Smooth muscle cell (in vitro differentiated cells): ENCODE measurements around the gene GFRA1. TPM values are rescaled to one million over a fixed set of nuclear protein-coding genes. Genes with fewer than 3 reads are reported as not detected.

Experiments used
- DNase-seq: peaks from one replicate; lab custom pipeline; 2025; ENCODE audit not compliant: unreplicated experiment; lab: John Stamatoyannopoulos, UW
- H2AFZ ChIP-seq: fragments of 200-600 bp; sonication (generic); 2 replicates; pipeline ENCODE4 v1.6.0; 2016; ENCODE audit warnings: antibody characterized with exemption, low read depth, mild to moderate bottlenecking
- H3F3A ChIP-seq: fragments of 200-600 bp; sonication (generic); 2 replicates; pipeline ENCODE4 v1.6.0; 2017; ENCODE audit warnings: antibody characterized with exemption, low read depth
- H3K27ac ChIP-seq: fragments of 200-600 bp; sonication (generic); 2 replicates; pipeline ENCODE4 v1.5.1; 2016; ENCODE audit warnings: low read depth, mild to moderate bottlenecking
- H3K27me3 ChIP-seq: fragments of 200-600 bp; sonication (generic); 2 replicates; pipeline ENCODE4 v1.6.1; 2016; ENCODE audit warnings: low read depth, mild to moderate bottlenecking
- H3K36me3 ChIP-seq: fragments of 200-600 bp; sonication (generic); 2 replicates; pipeline ENCODE4 v1.5.1; 2016; ENCODE audit warnings: low read depth
- H3K4me1 ChIP-seq: fragments of 200-600 bp; sonication (generic); 2 replicates; pipeline ENCODE4 v1.5.1; 2016; ENCODE audit warnings: low read depth
- H3K4me2 ChIP-seq: fragments of 200-600 bp; sonication (generic); 2 replicates; pipeline ENCODE4 v1.6.0; 2016; ENCODE audit warnings: mild to moderate bottlenecking
- H3K4me3 ChIP-seq: fragments of 200-600 bp; sonication (generic); 2 replicates; pipeline ENCODE4 v1.5.1; 2016; ENCODE audit warnings: mild to moderate bottlenecking
- H3K79me2 ChIP-seq: fragments of 200-600 bp; sonication (generic); 2 replicates; pipeline ENCODE4 v1.6.0; 2016; ENCODE audit warnings: low read depth, mild to moderate bottlenecking
- H3K9ac ChIP-seq: fragments of 200-600 bp; sonication (generic); 2 replicates; pipeline ENCODE4 v1.6.0; 2016; ENCODE audit warnings: low read depth
- H3K9me3 ChIP-seq: fragments of 200-600 bp; sonication (generic); replicated peaks from 2 replicates; pipeline ENCODE4 v1.5.1; 2016; ENCODE audit warnings: low read depth
- H4K20me1 ChIP-seq: fragments of 200-600 bp; sonication (generic); 2 replicates; pipeline ENCODE4 v1.6.0; 2016; ENCODE audit warnings: low read depth
- CTCF ChIP-seq: fragments of 200-600 bp; sonication (generic); IDR thresholded peaks from 2 replicates; pipeline ENCODE4 v1.5.1; 2017; ENCODE audit warnings: borderline replicate concordance, mild to moderate bottlenecking, antibody characterized with exemption; ENCODE audit not compliant: insufficient read depth, poor library complexity, severe bottlenecking
- WGBS: methylation state at CpG from one replicate; pipeline ENCODE4 v1.1.7; 2016; ENCODE audit warnings: low lambda C conversion rate; 5-methylcytosine and 5-hydroxymethylcytosine counted together
- polyA plus RNA-seq: library from polyadenylated mRNA; unstranded; fragments of >200 nt; fragmentation: Nextera tagmentation; extraction: Ambion mirVana; gene quantifications from 2 replicates; pipeline ENCODE4 v1.2.1, GENCODE V29; 2016
- total RNA-seq: library from RNA; depleted of rRNA; stranded (reverse); fragments of >200 nt; gene quantifications from 2 replicates; pipeline ENCODE4 v1.2.3, GENCODE V29; 2014

Gene GFRA1
- total and polyA plus RNA-seq, 2 experiments from 2014 or later = 1.3 to 1.9 TPM

GRCh38 chr10:116093031-116093430, 180.0 kb downstream of the GFRA1 start:
- H3K4me2 ChIP-seq = no peak overlapping the region
- no peak for DNase-seq
- no peaks in the 10 kb centered on the region for H3F3A ChIP-seq
- H3K36me3 ChIP-seq = no peaks in the 10 kb centered on the region
- WGBS = 72% methylated on average over 9 of the region's 9 CpGs
- no peaks in the 10 kb centered on the region for H3K27me3 ChIP-seq
- H3K9ac ChIP-seq = no peak overlapping the region
- no peaks in the 10 kb centered on the region for H3K9me3 ChIP-seq
- H3K27ac ChIP-seq = no peak overlapping the region
- no peaks in the 10 kb centered on the region for H4K20me1 ChIP-seq
- H2AFZ ChIP-seq = no peak overlapping the region
- H3K4me1 ChIP-seq = peaks cover 3% of the 10 kb centered on the region
- no peak overlapping the region for H3K4me3 ChIP-seq
- H3K79me2 ChIP-seq = no peaks in the 10 kb centered on the region
- TF ChIP-seq CTCF = no peak

GRCh38 chr10:116088985-116089384, 184.0 kb downstream of the GFRA1 start:
- WGBS = 68% methylated on average over 6 of the region's 6 CpGs
- Histone ChIP-seq H3K79me2 (no peaks in the 10 kb centered on the region), H3K9ac (no peak overlapping the region), H3K4me2 (no peak overlapping the region), H2AFZ (no peak overlapping the region), H3K27ac (no peak overlapping the region), H3K4me1 (no peaks in the 10 kb centered on the region), H3K4me3 (no peak overlapping the region), H3K36me3 (no peaks in the 10 kb centered on the region), H3K9me3 (no peaks in the 10 kb centered on the region), H3K27me3 (no peaks in the 10 kb centered on the region), H3F3A (no peaks in the 10 kb centered on the region), H4K20me1 (no peaks in the 10 kb centered on the region)
- TF ChIP-seq CTCF = no peak
- DNase-seq = no peak

GRCh38 chr10:116085323-116085722, 187.7 kb downstream of the GFRA1 start:
- 88% methylated on average over 4 of the region's 4 CpGs for WGBS
- no peaks in the 10 kb centered on the region for H3K9me3 ChIP-seq
- no peak for TF ChIP-seq CTCF

GRCh38 chr10:116084161-116084560, 188.8 kb downstream of the GFRA1 start:
- Histone ChIP-seq H3K27ac (no peak overlapping the region), H3K36me3 (no peaks in the 10 kb centered on the region), H3K27me3 (no peaks in the 10 kb centered on the region), H2AFZ (no peak overlapping the region), H3F3A (no peaks in the 10 kb centered on the region), H3K4me2 (no peak overlapping the region), H4K20me1 (no peaks in the 10 kb centered on the region), H3K9ac (no peak overlapping the region), H3K4me3 (no peak overlapping the region), H3K4me1 (no peaks in the 10 kb centered on the region), H3K79me2 (no peaks in the 10 kb centered on the region), H3K9me3 (no peaks in the 10 kb centered on the region)
- DNase-seq = no peak
- WGBS = 54% methylated on average over 6 of the region's 6 CpGs
- TF ChIP-seq CTCF = no peak

More at GRCh38 chr10:116085323-116085722, 187.7 kb downstream of the GFRA1 start:
- Histone ChIP-seq H3K9ac (no peak overlapping the region), H3K4me1 (no peaks in the 10 kb centered on the region), H4K20me1 (no peaks in the 10 kb centered on the region), H3K36me3 (no peaks in the 10 kb centered on the region), H3K4me2 (no peak overlapping the region), H3K27me3 (no peaks in the 10 kb centered on the region), H3F3A (no peaks in the 10 kb centered on the region), H3K27ac (no peak overlapping the region), H2AFZ (no peak overlapping the region), H3K79me2 (no peaks in the 10 kb centered on the region), H3K4me3 (no peak overlapping the region)
- no peak for DNase-seq
